NT2/D1 (cell line): Measurements from ENCODE around the gene MICOS13.

Experiments used
- YY1 ChIP-seq: IDR thresholded peaks from 2 replicates; pipeline ENCODE4 v1.6.1; 2011; ENCODE audit not compliant: insufficient read length, insufficient read depth
- ZNF274 ChIP-seq: IDR thresholded peaks from 2 replicates; pipeline ENCODE4 v1.6.1; 2011; ENCODE audit warnings: mild to moderate bottlenecking, low read depth, low read length

DNA sequence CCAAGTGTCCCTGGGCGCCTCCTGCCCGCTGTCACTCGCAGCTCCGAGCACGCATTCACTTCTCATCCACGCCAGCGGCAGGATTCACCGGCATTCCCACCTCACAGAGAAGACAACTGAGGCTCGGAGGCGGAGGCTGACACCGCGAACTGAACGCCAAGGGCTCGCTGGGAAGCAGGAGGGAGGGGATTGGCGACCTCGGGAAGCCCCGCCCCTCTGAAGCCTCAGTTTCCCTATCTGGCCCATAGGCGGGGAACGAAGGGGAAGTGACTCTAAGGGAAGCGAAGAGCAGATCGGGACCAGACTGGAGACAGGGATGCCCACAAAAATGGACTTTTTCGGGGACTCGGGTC is 256 bp downstream of the MICOS13 start:
- TF ChIP-seq ZNF274 (no peak), YY1 (no peak)
